GM19324 (cell line): Measurements from ENCODE around the gene NOL4L.
"Not testable (repeated sequence)": the region's sequence is repeated elsewhere in the genome, so short reads cannot be mapped to it uniquely, and the experiment has no call there.

Experiments
- ATAC-seq: cut with Tn5 transposase; IDR thresholded peaks from one replicate; pipeline ENCODE4 v1.9.1; 2021; ENCODE audit warnings: mild to moderate bottlenecking, moderate library complexity; ENCODE audit not compliant: unreplicated experiment, low FRiP score

Gene NOL4L

GRCh38 chr20:32474967-32475811 is 109.9 kb downstream of the NOL4L start:
- no peak for ATAC-seq

GRCh38 chr20:32474717-32474966 is 110.5 kb downstream of the NOL4L start:
- ATAC-seq: no peak

GRCh38 chr20:32474009-32474716 is 111.0 kb downstream of the NOL4L start:
- no peak for ATAC-seq

- no peak for ATAC-seq
These were observed 111.7 kb downstream of the NOL4L start for GRCh38 chr20:32473231-32474008.

GRCh38 chr20:32472581-32473207 is 112.4 kb downstream of the NOL4L start:
- no peak for ATAC-seq

- ATAC-seq: no peak
These were observed 114.2 kb downstream of the NOL4L start for GRCh38 chr20:32470940-32471339.

GRCh38 chr20:32470025-32470861 is 114.9 kb downstream of the NOL4L start:
- ATAC-seq: no peak

GRCh38 chr20:32468860-32469259 is 116.3 kb downstream of the NOL4L start:
- no peak for ATAC-seq

DNA sequence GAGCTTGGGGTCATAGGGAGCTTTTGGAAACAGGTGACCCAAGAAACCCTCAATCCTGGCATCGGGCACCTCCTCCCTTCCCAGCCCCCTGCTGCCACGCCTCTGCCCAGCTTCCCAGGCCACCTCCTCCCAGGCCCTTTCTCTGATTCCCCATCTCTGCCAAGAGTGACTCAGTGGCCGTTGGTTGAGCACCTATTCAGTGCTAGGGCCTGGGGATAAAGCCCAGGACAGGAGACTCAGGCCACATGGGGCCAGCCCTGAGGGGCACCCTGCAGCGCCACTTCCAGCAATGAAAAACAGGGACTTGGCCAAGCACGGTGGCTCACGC is 116.9 kb downstream of the NOL4L start:
- ATAC-seq: no peak

GRCh38 chr20:32467506-32468312 is 117.4 kb downstream of the NOL4L start:
- ATAC-seq: no peak

- ATAC-seq: no peak
These were observed 118.2 kb downstream of the NOL4L start for GRCh38 chr20:32466739-32467505.

GRCh38 chr20:32465901-32466675 is 119.0 kb downstream of the NOL4L start:
- ATAC-seq: not testable (repeated sequence)

DNA sequence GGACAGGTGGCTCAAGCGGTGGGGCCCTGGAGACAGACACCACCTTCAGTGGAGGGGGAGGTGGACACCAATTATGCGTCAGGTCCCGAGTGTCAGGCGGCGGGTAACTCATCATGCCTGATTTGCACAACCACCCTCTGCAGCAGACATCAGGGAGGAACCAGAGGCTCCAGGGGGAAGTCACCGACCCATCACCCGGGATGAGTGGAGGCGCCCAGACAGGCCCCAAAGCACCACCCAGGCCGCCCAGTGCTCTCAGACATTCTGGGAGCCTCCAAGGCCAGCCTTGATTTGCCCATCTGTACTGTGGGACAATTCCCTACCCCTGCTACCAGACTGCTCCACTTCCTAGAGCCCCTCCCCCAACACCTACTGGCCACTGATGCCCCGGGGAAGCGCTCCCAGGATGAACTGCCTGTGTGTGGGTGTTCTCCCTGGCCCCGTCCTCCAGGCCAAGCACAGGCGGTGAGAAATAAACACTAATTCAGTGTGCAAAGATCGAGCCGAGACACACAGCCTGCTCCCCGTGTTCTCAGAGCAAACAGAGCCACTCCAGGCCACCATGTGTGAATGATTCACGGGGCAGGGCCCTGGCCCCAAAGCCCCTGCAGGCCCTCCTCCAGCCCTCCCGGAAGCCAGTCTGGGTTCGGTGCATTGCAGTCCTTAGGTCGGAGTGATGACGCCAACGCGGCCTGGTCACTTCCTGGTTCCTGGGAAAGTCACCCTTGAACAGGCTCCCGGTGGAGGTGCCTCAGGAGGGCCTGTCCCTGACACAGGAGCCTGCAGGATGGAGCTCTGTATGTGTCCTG is 119.8 kb downstream of the NOL4L start:
- ATAC-seq: no peak

GRCh38 chr20:32464401-32465091 is 120.6 kb downstream of the NOL4L start:
- ATAC-seq: no peak

- ATAC-seq: no peak
These were observed 121.3 kb downstream of the NOL4L start for GRCh38 chr20:32463642-32464400.
